ENCODE data around the gene DYRK1B.

DNA sequence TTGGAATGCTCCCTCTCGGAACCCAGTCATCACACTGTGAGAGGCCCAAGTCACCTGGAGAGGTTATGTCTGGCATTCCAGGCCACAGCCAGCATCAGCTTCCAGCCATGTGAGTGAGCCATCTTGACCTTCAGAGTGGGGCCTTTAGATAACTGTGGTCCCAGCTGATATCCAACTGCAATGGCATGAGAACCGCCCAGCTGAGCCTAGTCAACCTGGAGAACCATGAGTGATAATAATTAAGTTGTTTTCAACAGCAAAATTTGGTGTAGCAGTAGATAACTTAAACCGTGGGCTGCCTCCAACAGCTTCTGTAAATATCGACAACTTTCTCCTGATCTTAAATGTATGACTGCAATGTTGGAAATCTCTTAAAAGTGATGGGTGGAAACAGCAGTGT is 24.6 kb downstream of the DYRK1B start:
- TF ChIP-seq, protein P1, sequence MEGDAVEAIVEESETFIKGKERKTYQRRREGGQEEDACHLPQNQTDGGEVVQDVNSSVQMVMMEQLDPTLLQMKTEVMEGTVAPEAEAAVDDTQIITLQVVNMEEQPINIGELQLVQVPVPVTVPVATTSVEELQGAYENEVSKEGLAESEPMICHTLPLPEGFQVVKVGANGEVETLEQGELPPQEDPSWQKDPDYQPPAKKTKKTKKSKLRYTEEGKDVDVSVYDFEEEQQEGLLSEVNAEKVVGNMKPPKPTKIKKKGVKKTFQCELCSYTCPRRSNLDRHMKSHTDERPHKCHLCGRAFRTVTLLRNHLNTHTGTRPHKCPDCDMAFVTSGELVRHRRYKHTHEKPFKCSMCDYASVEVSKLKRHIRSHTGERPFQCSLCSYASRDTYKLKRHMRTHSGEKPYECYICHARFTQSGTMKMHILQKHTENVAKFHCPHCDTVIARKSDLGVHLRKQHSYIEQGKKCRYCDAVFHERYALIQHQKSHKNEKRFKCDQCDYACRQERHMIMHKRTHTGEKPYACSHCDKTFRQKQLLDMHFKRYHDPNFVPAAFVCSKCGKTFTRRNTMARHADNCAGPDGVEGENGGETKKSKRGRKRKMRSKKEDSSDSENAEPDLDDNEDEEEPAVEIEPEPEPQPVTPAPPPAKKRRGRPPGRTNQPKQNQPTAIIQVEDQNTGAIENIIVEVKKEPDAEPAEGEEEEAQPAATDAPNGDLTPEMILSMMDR (IDR thresholded peaks at IDR 0.05): no peak
- TF ChIP-seq EZH2 (IDR thresholded peaks at IDR 0.05): no peak
- TF ChIP-seq EZH2phosphoT487 (IDR thresholded peaks at IDR 0.05): no peak

All from neural progenitor cell (in vitro differentiated cells).